ENCODE data around the gene LPP. TPM values are rescaled to one million over a fixed set of nuclear protein-coding genes. Genes with fewer than 3 reads are reported as not detected.

Gene LPP
- total and polyA plus RNA-seq, 4 donors: 11.1 to 219 (median 66.5) TPM

DNA sequence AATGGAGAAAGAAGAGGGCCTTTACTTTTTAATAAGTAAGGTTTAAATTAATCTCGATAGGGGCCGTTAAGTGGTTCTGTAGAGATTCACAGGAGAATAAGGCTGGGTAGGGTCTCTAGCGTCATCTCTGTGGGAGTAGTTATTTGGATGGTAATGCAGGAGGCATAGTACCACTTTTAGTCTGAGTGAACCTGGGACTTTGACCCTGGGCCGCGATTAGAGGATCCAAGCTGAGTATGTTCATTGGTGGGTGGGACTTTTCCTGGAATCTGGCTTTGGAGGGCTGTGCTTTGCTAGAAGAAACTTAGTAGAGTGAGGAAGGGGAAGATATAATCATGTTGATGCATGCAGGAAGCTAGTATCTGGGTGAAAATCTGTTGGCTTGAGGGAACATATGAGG lies 4.0 kb downstream of the LPP start:
- ATAC-seq (ENCODE audit: insufficient read depth, low FRiP score) (no peak), DNase-seq (no peak)
- Histone ChIP-seq H3K9ac (ENCODE audit: insufficient read depth in 1 of 2, low read length in 2 of 2) (no peak overlapping the region), H3K27me3 (ENCODE audit: control insufficient read depth in 3 of 3, insufficient read depth in 3 of 3, low read length in 2 of 3) (no peaks in the 10 kb centered on the region), H3K27ac (ENCODE audit: low read depth in 1 of 2, low read length in 1 of 2) (peak overlapping the region; percentile 26 to 91), H3K9me3 (ENCODE audit: control insufficient read depth in 4 of 4, insufficient read depth in 3 of 4, low read length in 3 of 4) (no peaks in the 10 kb centered on the region), H3K4me1 (ENCODE audit: control insufficient read depth in 5 of 5, insufficient read depth in 5 of 5, low read length in 5 of 5) (peaks cover under 1 to 22% (median 16%) of the 10 kb centered on the region in 5 donors), H3K4me3 (no peak overlapping the region), H3K36me3 (ENCODE audit: control insufficient read depth in 4 of 4, insufficient read depth in 4 of 4, low read length in 4 of 4) (peaks cover 0 to 2% (median 0%) of the 10 kb centered on the region in 4 donors)
- TF ChIP-seq CTCF (IDR thresholded peaks at IDR 0.05; ENCODE audit: control extremely low read depth, extremely low read depth): no peak
- 87 to 89% methylated on average over 5 of the region's 5 CpGs for WGBS, 2 donors

GRCh38 chr3:188158731-188159310 lies 4.9 kb downstream of the LPP start:
- peaks cover 0 to 22% (median 12%) of the 10 kb centered on the region in 5 donors for H3K4me1 ChIP-seq (ENCODE audit: control insufficient read depth in 5 of 5, insufficient read depth in 5 of 5, low read length in 5 of 5)
- no peak for TF ChIP-seq CTCF (IDR thresholded peaks at IDR 0.05; ENCODE audit: control extremely low read depth, extremely low read depth)
- no peaks in the 10 kb centered on the region for H3K27me3 ChIP-seq (ENCODE audit: control insufficient read depth in 3 of 3, insufficient read depth in 3 of 3, low read length in 2 of 3)
- H3K9me3 ChIP-seq (ENCODE audit: control insufficient read depth in 4 of 4, insufficient read depth in 3 of 4, low read length in 3 of 4): no peaks in the 10 kb centered on the region
- peak overlapping the region in 1 of 2 donors; percentile 91 for H3K27ac ChIP-seq (ENCODE audit: low read depth in 1 of 2, low read length in 1 of 2)
- DNase-seq: no peak
- H3K9ac ChIP-seq (ENCODE audit: insufficient read depth in 1 of 2, low read length in 2 of 2): no peak overlapping the region
- no peak overlapping the region for H3K4me3 ChIP-seq
- no peak for ATAC-seq (ENCODE audit: insufficient read depth, low FRiP score)
- peaks cover 0 to 3% (median under 1%) of the 10 kb centered on the region in 4 donors for H3K36me3 ChIP-seq (ENCODE audit: control insufficient read depth in 4 of 4, insufficient read depth in 4 of 4, low read length in 4 of 4)
- 86 to 94% methylated on average over 9 of the region's 9 CpGs for WGBS, 2 donors

DNA sequence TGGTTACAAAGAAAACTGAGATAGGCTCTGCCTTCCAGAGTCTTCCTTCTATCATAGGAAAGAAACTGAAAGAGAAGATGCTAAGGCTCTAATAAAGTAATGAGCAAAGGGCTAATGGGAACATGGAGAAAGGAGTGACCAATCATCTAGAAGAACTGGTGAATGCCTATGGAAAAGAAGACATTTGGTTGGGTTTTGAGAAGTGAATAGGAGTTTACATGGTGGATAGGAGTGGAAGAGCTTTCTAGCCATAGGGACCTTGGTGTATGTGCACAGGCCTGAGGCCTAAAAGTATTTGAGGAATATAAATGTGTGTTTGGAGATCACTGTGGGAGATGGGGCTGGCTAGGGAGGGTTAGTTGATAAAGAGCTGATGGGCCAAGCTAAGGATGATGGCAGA lies 6.8 kb downstream of the LPP start:
- no peak for ATAC-seq (ENCODE audit: insufficient read depth, low FRiP score)
- Histone ChIP-seq H3K4me1 (ENCODE audit: control insufficient read depth in 5 of 5, insufficient read depth in 5 of 5, low read length in 5 of 5) (peaks cover 3 to 37% (median 4%) of the 10 kb centered on the region in 5 donors), H3K9me3 (ENCODE audit: control insufficient read depth in 4 of 4, insufficient read depth in 3 of 4, low read length in 3 of 4) (no peaks in the 10 kb centered on the region), H3K27ac (ENCODE audit: low read depth in 1 of 2, low read length in 1 of 2) (peak overlapping the region in 1 of 2 donors; percentile 57), H3K9ac (ENCODE audit: insufficient read depth in 1 of 2, low read length in 2 of 2) (no peak overlapping the region), H3K4me3 (no peak overlapping the region), H3K36me3 (ENCODE audit: control insufficient read depth in 4 of 4, insufficient read depth in 4 of 4, low read length in 4 of 4) (peaks cover 0 to 3% (median under 1%) of the 10 kb centered on the region in 4 donors), H3K27me3 (ENCODE audit: control insufficient read depth in 3 of 3, insufficient read depth in 3 of 3, low read length in 2 of 3) (no peaks in the 10 kb centered on the region)
- no peak for DNase-seq
- no peak for TF ChIP-seq CTCF (IDR thresholded peaks at IDR 0.05; ENCODE audit: control extremely low read depth, extremely low read depth)

DNA sequence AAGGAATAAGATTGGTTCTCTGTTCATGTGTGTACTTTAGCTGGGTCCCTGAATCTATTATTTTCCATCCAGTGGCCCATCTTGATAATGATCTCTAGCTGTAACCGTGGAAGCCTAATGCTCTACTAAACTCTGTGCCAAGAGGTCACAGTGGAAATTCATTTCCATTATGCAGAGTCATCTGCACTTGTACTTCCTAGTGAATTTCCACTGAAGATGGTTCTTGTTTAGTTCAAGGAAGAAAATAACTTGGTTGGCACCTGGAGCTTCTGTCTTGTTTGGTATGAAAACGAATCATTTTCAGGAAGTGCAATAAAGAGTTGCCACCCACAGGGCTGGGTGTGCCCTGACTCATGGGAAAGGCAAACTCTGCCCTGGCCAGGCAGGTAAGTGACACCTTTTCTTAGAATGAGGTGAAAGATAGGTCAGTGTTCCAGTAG lies 10.3 kb downstream of the LPP start:
- no peak for TF ChIP-seq CTCF (IDR thresholded peaks at IDR 0.05; ENCODE audit: control extremely low read depth, extremely low read depth)
- ATAC-seq (ENCODE audit: insufficient read depth, low FRiP score) (no peak), DNase-seq (no peak)
- H3K36me3 ChIP-seq (ENCODE audit: control insufficient read depth in 4 of 4, insufficient read depth in 4 of 4, low read length in 4 of 4): peaks cover 0 to 3% (median under 1%) of the 10 kb centered on the region in 4 donors
- 19 to 22% methylated on average over 2 of the region's 2 CpGs for WGBS, 2 donors
- H3K27ac ChIP-seq (ENCODE audit: low read depth in 1 of 2, low read length in 1 of 2): peak overlapping the region; percentile 29 to 41
- H3K4me1 ChIP-seq (ENCODE audit: control insufficient read depth in 5 of 5, insufficient read depth in 5 of 5, low read length in 5 of 5): peaks cover 0 to 32% (median 3%) of the 10 kb centered on the region in 5 donors
- H3K9ac ChIP-seq (ENCODE audit: insufficient read depth in 1 of 2, low read length in 2 of 2): no peak overlapping the region
- H3K9me3 ChIP-seq (ENCODE audit: control insufficient read depth in 4 of 4, insufficient read depth in 3 of 4, low read length in 3 of 4): no peaks in the 10 kb centered on the region
- H3K4me3 ChIP-seq: no peak overlapping the region
- H3K27me3 ChIP-seq (ENCODE audit: control insufficient read depth in 3 of 3, insufficient read depth in 3 of 3, low read length in 2 of 3): no peaks in the 10 kb centered on the region
